Ammon's horn (tissue), 1 donor: ENCODE results near the gene GMNN.

Experiments used
- DNase-seq: peaks from one replicate; pipeline ENCODE4 v3.0.0-alpha.2; 2016; ENCODE audit warnings: low spot score

Gene GMNN

GRCh38 chr6:24807584-24807983 is 32.8 kb downstream of the GMNN start:
- DNase-seq, result no peak

- DNase-seq, result no peak
Measured at GRCh38 chr6:24809728-24810127, 35.0 kb downstream of the GMNN start.

- DNase-seq, result no peak
Measured at GRCh38 chr6:24818346-24818745, 43.6 kb downstream of the GMNN start.

- no peak for DNase-seq
Measured at GRCh38 chr6:24821860-24822444, 47.2 kb downstream of the GMNN start.

- DNase-seq, result no peak
Measured at GRCh38 chr6:24822696-24823095, 48.0 kb downstream of the GMNN start.

- DNase-seq, result no peak
Measured at GRCh38 chr6:24823185-24823584, 48.4 kb downstream of the GMNN start.

GRCh38 chr6:24824142-24824938 is 49.6 kb downstream of the GMNN start:
- DNase-seq, result no peak

- no peak for DNase-seq
Measured at GRCh38 chr6:24825130-24825630, 50.4 kb downstream of the GMNN start.

- DNase-seq, result no peak
Measured at GRCh38 chr6:24827162-24827561, 52.4 kb downstream of the GMNN start.

GRCh38 chr6:24827970-24828369 is 53.2 kb downstream of the GMNN start:
- DNase-seq, result no peak

- DNase-seq, result no peak
Measured at GRCh38 chr6:24829657-24830056, 54.9 kb downstream of the GMNN start.

- no peak for DNase-seq
Measured at GRCh38 chr6:24831771-24832716, 57.3 kb downstream of the GMNN start.

GRCh38 chr6:24832794-24833193 is 58.1 kb downstream of the GMNN start:
- no peak for DNase-seq

- no peak for DNase-seq
Measured at GRCh38 chr6:24833711-24834386, 59.1 kb downstream of the GMNN start.
